GM06990 (cell line): ENCODE measurements around the gene IL15.

ENCODE experiments used
- DNase-seq: peaks from one replicate; pipeline ENCODE4 v3.0.0-alpha.2; 2011; ENCODE audit not compliant: insufficient read length; ENCODE audit errors: extremely low read depth
- H3K27me3 ChIP-seq: replicated peaks from 2 replicates; pipeline ENCODE4 v1.6.0; 2011; ENCODE audit warnings: low read length; ENCODE audit not compliant: control insufficient read depth, insufficient read depth
- H3K36me3 ChIP-seq: 2 replicates; pipeline ENCODE4 v1.5.1; 2011; ENCODE audit warnings: low read length; ENCODE audit not compliant: control insufficient read depth, insufficient read depth
- H3K4me3 ChIP-seq: replicated peaks from 2 replicates; pipeline ENCODE4 v1.5.1; 2011; ENCODE audit warnings: low read depth, mild to moderate bottlenecking, control low read depth, low read length
- TF ChIP-seq, protein P1 (sequence below): IDR thresholded peaks from 2 replicates; pipeline ENCODE4 v1.5.1; 2011; ENCODE audit warnings: low read length, control low read depth, mild to moderate bottlenecking, inconsistent platforms; ENCODE audit not compliant: insufficient read depth, poor library complexity, severe bottlenecking

Gene IL15

GRCh38 chr4:141692081-141692480 is 55.7 kb downstream of the IL15 start:
- Histone ChIP-seq H3K4me3 (no peak overlapping the region), H3K36me3 (peaks cover 2% of the 10 kb centered on the region; the same call in 1 of the 2 replicates), H3K27me3 (no peaks in the 10 kb centered on the region)
- DNase-seq, result no peak
- TF ChIP-seq, protein P1, sequence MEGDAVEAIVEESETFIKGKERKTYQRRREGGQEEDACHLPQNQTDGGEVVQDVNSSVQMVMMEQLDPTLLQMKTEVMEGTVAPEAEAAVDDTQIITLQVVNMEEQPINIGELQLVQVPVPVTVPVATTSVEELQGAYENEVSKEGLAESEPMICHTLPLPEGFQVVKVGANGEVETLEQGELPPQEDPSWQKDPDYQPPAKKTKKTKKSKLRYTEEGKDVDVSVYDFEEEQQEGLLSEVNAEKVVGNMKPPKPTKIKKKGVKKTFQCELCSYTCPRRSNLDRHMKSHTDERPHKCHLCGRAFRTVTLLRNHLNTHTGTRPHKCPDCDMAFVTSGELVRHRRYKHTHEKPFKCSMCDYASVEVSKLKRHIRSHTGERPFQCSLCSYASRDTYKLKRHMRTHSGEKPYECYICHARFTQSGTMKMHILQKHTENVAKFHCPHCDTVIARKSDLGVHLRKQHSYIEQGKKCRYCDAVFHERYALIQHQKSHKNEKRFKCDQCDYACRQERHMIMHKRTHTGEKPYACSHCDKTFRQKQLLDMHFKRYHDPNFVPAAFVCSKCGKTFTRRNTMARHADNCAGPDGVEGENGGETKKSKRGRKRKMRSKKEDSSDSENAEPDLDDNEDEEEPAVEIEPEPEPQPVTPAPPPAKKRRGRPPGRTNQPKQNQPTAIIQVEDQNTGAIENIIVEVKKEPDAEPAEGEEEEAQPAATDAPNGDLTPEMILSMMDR, result no peak

GRCh38 chr4:141697116-141697515 is 60.7 kb downstream of the IL15 start:
- no peaks in the 10 kb centered on the region for H3K27me3 ChIP-seq
- H3K4me3 ChIP-seq, result no peak overlapping the region
- TF ChIP-seq, protein P1, result no peak
- no peak for DNase-seq
- no peaks in the 10 kb centered on the region for H3K36me3 ChIP-seq

DNA sequence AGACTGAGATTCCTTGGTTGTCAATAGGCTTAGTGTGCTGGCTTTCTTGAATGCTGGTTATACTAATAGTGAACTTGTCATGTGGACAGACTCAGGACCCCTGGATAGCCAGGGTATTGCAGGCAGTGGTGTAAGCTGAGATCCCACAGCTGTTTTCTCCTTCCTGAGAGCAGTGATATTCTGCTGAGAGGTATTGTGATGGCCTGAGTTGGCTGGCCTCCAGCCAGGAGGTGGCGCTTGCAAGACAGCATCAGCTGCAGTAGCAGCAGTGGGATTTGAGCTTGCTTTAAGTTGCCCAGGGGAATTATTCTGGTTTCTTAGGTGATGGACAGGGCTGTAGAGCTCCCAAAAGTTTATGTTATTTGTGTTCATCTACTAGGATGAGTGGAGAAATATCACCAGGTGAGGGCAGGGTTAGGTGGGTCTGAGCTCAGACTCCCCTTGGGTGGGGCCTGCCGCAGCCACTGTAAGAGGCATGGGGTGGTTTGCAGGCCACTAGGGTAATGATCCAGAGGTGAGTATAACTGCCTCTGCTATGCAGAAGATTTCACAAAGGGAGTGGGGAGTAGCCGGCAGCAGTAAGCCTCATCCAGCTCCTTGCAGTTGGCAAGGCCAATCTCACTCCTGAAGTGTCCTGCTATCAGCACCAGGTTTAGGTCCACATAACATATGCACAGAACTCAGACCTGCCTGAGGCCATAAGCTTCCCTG is 66.2 kb downstream of the IL15 start:
- Histone ChIP-seq H3K36me3 (no peaks in the 10 kb centered on the region), H3K4me3 (no peak overlapping the region), H3K27me3 (no peaks in the 10 kb centered on the region)
- no peak for DNase-seq
- TF ChIP-seq, protein P1, result peak; percentile 34

GRCh38 chr4:141703497-141703896 is 67.1 kb downstream of the IL15 start:
- no peaks in the 10 kb centered on the region for H3K36me3 ChIP-seq
- no peaks in the 10 kb centered on the region for H3K27me3 ChIP-seq
- no peak overlapping the region for H3K4me3 ChIP-seq
- TF ChIP-seq, protein P1, result no peak
- DNase-seq, result no peak

DNA sequence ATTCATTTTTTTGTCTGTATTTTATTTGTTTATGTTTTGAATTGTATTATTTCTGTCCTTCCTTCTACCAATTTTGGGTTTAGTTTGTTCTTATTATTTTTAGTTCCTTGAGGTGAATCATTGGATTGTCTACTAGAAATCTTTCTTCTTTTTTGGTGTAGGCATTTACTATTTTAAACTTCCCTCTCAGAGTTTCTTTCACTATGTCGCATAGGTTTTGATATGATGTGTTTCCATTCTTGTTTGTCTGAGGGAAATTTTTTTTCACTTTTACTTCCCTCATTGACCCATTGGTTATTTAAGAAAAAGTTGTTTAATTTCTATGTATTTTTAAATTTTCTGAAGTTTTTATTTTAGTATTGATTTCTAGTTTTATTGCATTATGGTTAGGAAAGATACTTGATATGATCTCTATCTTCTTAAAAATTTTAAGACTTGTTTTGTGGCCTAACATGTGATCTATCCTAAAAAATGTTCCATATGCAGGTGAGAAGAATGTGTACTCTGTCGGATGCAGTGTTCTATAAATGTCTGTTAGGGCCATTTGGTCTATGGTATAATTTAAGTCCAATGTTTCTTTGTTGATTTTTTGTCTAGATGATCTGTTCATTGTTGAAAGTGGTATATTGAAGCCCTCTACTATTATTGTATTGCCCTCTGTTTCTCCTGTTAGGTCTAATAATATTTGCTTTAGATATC is 68.8 kb downstream of the IL15 start:
- TF ChIP-seq, protein P1, result no peak

More for the DNA sequence above, 68.8 kb downstream of the IL15 start:
- Histone ChIP-seq H3K27me3 (no peaks in the 10 kb centered on the region), H3K4me3 (no peak overlapping the region), H3K36me3 (no peaks in the 10 kb centered on the region)
- peak; percentile 45 for DNase-seq
